ENCODE measurements around the gene MYO5C. TPM values are rescaled to one million over a fixed set of nuclear protein-coding genes. Genes with fewer than 3 reads are reported as not detected.

The MYO5C gene
- total RNA-seq, 4 donors from 2014 or later, result 9.2 to 61.8 (median 21.4) TPM

GRCh38 chr15:52186651-52187486 is 108.7 kb downstream of the MYO5C start:
- TF ChIP-seq, protein P1, sequence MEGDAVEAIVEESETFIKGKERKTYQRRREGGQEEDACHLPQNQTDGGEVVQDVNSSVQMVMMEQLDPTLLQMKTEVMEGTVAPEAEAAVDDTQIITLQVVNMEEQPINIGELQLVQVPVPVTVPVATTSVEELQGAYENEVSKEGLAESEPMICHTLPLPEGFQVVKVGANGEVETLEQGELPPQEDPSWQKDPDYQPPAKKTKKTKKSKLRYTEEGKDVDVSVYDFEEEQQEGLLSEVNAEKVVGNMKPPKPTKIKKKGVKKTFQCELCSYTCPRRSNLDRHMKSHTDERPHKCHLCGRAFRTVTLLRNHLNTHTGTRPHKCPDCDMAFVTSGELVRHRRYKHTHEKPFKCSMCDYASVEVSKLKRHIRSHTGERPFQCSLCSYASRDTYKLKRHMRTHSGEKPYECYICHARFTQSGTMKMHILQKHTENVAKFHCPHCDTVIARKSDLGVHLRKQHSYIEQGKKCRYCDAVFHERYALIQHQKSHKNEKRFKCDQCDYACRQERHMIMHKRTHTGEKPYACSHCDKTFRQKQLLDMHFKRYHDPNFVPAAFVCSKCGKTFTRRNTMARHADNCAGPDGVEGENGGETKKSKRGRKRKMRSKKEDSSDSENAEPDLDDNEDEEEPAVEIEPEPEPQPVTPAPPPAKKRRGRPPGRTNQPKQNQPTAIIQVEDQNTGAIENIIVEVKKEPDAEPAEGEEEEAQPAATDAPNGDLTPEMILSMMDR (IDR thresholded peaks at IDR 0.05; ENCODE audit: low read depth), result no peak

GRCh38 chr15:52185151-52185561 is 110.4 kb downstream of the MYO5C start:
- TF ChIP-seq, protein P1 (IDR thresholded peaks at IDR 0.05; ENCODE audit: low read depth), result no peak

- TF ChIP-seq, protein P1 (IDR thresholded peaks at IDR 0.05; ENCODE audit: low read depth), result no peak
These were observed 110.9 kb downstream of the MYO5C start for GRCh38 chr15:52184721-52185120.

GRCh38 chr15:52183562-52184173 is 111.9 kb downstream of the MYO5C start:
- TF ChIP-seq, protein P1 (IDR thresholded peaks at IDR 0.05; ENCODE audit: low read depth), result no peak

GRCh38 chr15:52181938-52182780 is 113.4 kb downstream of the MYO5C start:
- TF ChIP-seq, protein P1 (IDR thresholded peaks at IDR 0.05; ENCODE audit: low read depth), result no peak

GRCh38 chr15:52180851-52181450 is 114.7 kb downstream of the MYO5C start:
- TF ChIP-seq, protein P1 (IDR thresholded peaks at IDR 0.05; ENCODE audit: low read depth), result no peak

Data from subcutaneous adipose tissue (tissue), 4 donors.